ENCODE results near the gene RTCA. TPM values are rescaled to one million over a fixed set of nuclear protein-coding genes. Genes with fewer than 3 reads are reported as not detected.
"Not testable (repeated sequence)": the region's sequence is repeated elsewhere in the genome, so short reads cannot be mapped to it uniquely, and the experiment has no call there.

Gene RTCA
- total RNA-seq, 1 donor from 2014 or later, result 35.1 TPM

- H3K9me3 Mint-ChIP-seq, result no peaks in the 10 kb centered on the region
- peak; percentile 95 for DNase-seq (ENCODE audit: extremely low spot score, unreplicated experiment)
- H3K36me3 Mint-ChIP-seq, result no peaks in the 10 kb centered on the region
- no peak for TF ChIP-seq CTCF (conservative IDR thresholded peaks at IDR 0.05)
- peaks cover 13% of the 10 kb centered on the region for H3K4me1 Mint-ChIP-seq (ENCODE audit: unreplicated experiment)
- H3K4me3 Mint-ChIP-seq, result no peak within 1 kb of the TSS
- no peak within 1 kb of the TSS for H3K27ac Mint-ChIP-seq
- no peaks in the 10 kb centered on the region for H3K27me3 Mint-ChIP-seq
These were observed 16.3 kb upstream of the RTCA start, which contains the start of gene DBT for GRCh38 chr1:100249537-100250257. Gene DBT (minus strand): TSS chr1:100249834. CDS start chr1:100249820, 14 bp downstream.

- Mint-ChIP-seq H3K27ac (no peak overlapping the region), H3K9me3 (no peaks in the 10 kb centered on the region), H3K4me3 (no peak overlapping the region), H3K27me3 (no peaks in the 10 kb centered on the region), H3K36me3 (no peaks in the 10 kb centered on the region), H3K4me1 (ENCODE audit: unreplicated experiment) (peaks cover 13% of the 10 kb centered on the region)
- no peak for TF ChIP-seq CTCF (conservative IDR thresholded peaks at IDR 0.05)
- DNase-seq (ENCODE audit: extremely low spot score, unreplicated experiment), result no peak
These were observed 15.8 kb upstream of the RTCA start for GRCh38 chr1:100250264-100250663.

- peaks cover 13% of the 10 kb centered on the region for H3K4me1 Mint-ChIP-seq (ENCODE audit: unreplicated experiment)
- no peaks in the 10 kb centered on the region for H3K27me3 Mint-ChIP-seq
- no peak overlapping the region for H3K27ac Mint-ChIP-seq
- H3K36me3 Mint-ChIP-seq, result no peaks in the 10 kb centered on the region
- no peaks in the 10 kb centered on the region for H3K9me3 Mint-ChIP-seq
- TF ChIP-seq CTCF (conservative IDR thresholded peaks at IDR 0.05), result no peak
- no peak overlapping the region for H3K4me3 Mint-ChIP-seq
- DNase-seq (ENCODE audit: extremely low spot score, unreplicated experiment), result no peak
These were observed 15.2 kb upstream of the RTCA start for GRCh38 chr1:100250807-100251206.

DNA sequence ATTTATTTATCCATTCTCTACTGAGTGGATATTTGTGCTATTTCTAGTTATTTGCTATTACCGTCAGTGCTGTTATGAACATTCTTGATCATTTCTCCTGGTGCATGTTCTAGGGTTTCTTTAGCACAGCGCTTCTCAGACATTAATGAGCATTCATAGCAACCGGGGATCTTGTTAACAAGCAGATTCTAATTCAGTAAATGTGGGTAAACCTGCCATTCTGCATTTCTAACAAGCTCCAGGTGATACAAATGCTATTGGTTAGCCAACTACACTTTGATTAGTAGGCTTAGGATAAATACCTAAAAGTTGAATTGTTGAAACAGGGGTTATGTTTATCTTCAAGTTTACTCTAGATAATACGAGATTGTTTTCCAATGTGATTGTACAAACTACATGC is 13.1 kb upstream of the RTCA start:
- no peak overlapping the region for H3K27ac Mint-ChIP-seq
- TF ChIP-seq CTCF (conservative IDR thresholded peaks at IDR 0.05), result no peak
- no peak for DNase-seq (ENCODE audit: extremely low spot score, unreplicated experiment)
- H3K9me3 Mint-ChIP-seq, result no peaks in the 10 kb centered on the region
- H3K27me3 Mint-ChIP-seq, result no peaks in the 10 kb centered on the region
- no peak overlapping the region for H3K4me3 Mint-ChIP-seq
- H3K36me3 Mint-ChIP-seq, result no peaks in the 10 kb centered on the region
- peaks cover 6% of the 10 kb centered on the region for H3K4me1 Mint-ChIP-seq (ENCODE audit: unreplicated experiment)

DNA sequence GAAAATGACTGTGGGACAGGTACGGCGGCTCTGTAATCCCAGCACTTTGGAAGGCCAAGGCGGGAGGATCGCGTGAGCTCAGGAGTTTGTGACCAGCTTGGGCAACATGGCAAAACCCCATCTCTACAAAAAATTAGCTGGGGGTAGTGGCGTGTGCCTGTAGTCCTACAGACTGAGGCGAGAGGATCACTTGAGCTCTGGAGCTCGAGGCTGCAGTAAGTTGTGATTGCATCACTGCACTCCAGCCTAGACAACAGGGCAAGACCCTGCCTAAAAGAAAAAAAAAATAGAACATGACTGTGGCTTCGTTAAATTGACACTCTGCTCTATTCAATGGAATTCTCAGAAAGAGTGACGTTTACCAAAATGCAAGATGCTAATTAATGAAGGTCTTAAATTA is 12.5 kb upstream of the RTCA start:
- Mint-ChIP-seq H3K27ac (no peak overlapping the region), H3K36me3 (no peaks in the 10 kb centered on the region), H3K27me3 (no peaks in the 10 kb centered on the region), H3K4me3 (no peak overlapping the region), H3K9me3 (no peaks in the 10 kb centered on the region), H3K4me1 (ENCODE audit: unreplicated experiment) (peaks cover 6% of the 10 kb centered on the region)
- DNase-seq (ENCODE audit: extremely low spot score, unreplicated experiment), result no peak
- no peak for TF ChIP-seq CTCF (conservative IDR thresholded peaks at IDR 0.05)

DNA sequence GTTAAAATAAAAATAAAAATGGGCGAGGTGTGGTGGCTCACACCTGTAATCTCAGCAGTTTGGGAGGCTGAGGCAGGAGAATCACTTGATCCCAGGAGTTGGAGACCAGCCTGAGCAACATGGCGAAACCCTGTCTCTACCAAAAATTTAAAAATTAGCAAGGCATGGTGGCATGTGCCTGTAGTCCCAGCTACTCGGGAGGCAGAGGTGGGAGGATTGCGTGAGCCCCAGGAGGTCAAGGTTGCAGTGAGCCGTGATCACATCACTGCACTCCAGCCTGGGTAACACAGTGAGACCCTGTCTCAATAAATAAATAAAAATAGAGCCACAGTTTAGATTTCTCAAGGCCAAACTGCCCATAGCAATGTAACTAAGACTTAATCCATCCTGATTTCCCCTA is 9.7 kb upstream of the RTCA start:
- H3K4me1 Mint-ChIP-seq (ENCODE audit: unreplicated experiment); H3K9me3 Mint-ChIP-seq; H3K27ac Mint-ChIP-seq; H3K36me3 Mint-ChIP-seq; H3K4me3 Mint-ChIP-seq; H3K27me3 Mint-ChIP-seq; DNase-seq (ENCODE audit: extremely low spot score, unreplicated experiment): not testable (repeated sequence)

DNA sequence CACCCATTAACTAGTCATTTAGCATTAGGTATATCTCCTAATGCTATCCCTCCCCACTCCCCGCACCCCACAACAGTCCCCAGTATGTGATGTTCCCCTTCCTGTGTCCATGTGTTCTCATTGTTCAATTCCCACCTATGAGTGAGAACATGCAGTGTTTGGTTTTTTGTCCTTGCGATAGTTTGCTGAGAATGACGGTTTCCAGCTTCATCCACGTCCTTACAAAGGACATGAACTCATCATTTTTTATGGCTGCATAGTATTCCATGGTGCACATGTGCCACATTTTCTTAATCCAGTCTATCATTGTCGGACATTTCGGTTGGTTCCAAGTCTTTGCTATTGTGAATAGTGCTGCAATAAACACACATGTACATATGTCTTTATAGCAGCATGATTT is 7.6 kb upstream of the RTCA start:
- H3K27me3 Mint-ChIP-seq, result not testable (repeated sequence)

More for the DNA sequence above, 7.6 kb upstream of the RTCA start:
- H3K4me3 Mint-ChIP-seq; H3K4me1 Mint-ChIP-seq (ENCODE audit: unreplicated experiment); DNase-seq (ENCODE audit: extremely low spot score, unreplicated experiment); H3K9me3 Mint-ChIP-seq; H3K27ac Mint-ChIP-seq; H3K36me3 Mint-ChIP-seq: not testable (repeated sequence)

Data from type B pancreatic cell (in vitro differentiated cells).